ENCODE results near the gene PDE3A.
"Not testable (repeated sequence)": the region's sequence is repeated elsewhere in the genome, so short reads cannot be mapped to it uniquely, and the experiment has no call there.

The PDE3A gene

DNA sequence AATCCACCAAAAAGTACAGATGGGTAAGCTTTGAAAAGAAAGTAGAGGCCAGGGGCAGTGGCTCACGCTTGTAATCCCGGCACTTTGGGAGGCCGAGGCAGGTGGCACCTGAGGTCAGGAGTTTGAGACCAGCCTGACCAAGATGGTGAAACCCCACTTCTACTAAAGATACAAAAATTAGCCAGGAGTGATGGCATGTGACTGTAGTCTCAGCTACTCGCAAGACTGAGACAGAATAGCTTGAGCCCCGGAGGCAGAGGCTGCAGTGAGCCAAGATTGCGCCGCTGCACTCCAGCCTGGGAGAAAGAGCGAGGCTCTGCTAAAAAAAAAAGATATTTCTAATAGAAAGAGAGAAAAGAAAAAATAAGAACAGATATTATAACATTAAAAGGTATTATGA is 192.6 kb downstream of the PDE3A start:
- DNase-seq: no peak

DNA sequence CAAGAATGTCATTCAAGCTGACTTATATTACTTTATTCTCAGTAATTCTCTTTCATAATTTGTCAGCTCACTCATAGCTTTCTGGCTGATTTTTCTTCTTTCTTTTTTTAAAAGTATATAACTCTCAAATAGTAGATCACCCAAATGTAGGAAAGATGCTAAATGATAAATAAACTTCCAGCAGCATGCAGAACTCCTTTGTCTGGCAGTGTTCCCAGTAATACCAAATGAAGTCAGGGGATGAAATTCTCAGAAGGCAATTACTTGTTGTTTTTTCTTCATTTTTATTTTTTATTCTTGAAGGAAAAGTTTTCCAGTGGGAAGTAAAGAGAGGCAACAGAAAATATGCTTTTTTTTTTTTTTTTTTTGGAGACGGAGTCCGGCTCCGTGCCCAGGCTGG is 193.5 kb downstream of the PDE3A start:
- no peak for DNase-seq

DNA sequence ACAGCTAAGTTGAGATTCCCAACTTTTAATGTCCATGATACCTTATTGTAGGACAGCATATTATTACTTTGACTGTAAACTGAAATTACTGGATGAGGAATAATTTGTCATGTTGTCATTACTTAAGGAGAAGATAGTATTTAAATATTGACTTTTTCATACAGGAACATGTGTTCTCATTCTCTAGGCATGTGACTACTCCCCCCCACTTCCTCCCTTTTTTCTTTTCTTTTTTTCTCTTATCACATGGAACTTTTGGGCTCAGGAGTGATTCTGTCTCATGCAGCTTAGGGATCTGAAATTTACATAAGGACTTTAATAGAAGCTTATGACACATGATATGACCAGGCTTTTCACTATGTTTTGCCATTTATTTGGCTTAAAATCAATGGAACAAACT is 199.1 kb downstream of the PDE3A start:
- DNase-seq: no peak

DNA sequence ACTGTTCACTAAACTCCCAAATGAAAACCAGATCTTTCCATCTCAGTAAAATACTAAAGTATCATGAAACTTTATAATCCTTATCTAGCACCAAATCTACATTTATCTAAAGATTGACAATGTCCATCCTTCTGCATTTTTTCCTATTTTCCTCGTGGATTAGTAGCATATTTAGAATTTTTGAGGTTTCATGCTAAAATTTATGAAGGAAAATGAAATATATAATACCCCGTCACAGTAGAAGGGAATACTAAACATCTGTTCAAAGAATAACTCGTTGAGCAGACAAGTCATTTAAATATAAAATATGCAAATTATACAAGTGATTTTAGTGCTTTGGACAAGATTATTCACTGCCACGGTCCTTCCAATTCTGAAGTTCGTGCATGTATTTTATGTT is 204.1 kb downstream of the PDE3A start:
- no peak for DNase-seq

DNA sequence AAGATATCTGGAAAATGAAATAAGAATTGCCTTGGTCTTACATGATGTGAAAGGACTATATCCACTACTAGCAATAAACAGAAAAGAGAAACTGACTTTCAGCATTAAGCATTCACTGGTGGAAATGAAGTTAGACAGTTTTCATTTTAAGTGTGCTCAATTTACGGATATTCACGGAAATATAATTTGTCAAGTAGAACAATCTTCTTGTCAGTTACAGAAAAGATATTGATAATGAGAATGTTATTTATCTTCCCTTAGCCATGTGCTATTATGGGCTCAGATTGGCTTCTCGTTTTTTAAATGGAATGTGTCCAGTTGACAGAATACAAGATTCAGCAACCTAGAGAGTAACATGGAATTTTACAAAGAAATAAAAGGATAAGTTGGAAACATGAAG is 208.2 kb downstream of the PDE3A start:
- DNase-seq: no peak

DNA sequence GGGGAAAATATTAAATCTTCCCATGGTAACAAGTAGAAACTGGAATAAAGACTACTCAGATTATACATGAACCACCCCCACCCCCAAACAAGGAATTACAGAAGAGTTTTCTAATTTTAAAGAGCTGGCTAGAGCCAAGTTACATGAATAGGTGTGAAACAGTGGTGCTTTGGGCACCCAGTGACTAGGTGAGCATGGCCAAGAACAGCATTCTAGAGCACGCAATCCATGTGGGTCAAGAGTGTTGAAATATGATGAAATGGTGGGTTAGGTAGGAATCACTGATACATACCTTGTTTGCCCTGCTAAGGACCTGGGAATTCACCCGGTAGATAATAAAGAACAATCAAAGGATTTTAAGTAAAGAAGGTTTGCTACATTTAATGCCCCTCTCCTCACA is 208.7 kb downstream of the PDE3A start:
- no peak for DNase-seq

DNA sequence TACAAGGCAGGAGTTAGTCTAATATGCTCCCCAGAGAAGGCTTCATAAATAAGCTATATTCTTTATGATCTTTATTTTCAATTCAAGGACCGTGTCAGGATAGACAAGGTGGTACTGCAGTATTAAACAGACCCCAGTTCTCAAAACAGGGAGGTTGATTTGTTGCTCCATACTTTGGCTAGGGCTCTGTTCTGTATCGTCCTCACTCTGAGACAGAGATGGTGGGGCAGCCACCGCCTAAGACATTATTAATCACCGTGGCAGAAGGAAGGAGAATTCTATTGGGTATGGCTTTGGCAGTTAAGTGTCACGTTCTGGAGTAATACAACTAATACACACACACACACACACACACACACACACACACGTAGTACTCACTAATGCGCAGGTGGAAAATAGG is 209.8 kb downstream of the PDE3A start:
- no peak for DNase-seq

DNA sequence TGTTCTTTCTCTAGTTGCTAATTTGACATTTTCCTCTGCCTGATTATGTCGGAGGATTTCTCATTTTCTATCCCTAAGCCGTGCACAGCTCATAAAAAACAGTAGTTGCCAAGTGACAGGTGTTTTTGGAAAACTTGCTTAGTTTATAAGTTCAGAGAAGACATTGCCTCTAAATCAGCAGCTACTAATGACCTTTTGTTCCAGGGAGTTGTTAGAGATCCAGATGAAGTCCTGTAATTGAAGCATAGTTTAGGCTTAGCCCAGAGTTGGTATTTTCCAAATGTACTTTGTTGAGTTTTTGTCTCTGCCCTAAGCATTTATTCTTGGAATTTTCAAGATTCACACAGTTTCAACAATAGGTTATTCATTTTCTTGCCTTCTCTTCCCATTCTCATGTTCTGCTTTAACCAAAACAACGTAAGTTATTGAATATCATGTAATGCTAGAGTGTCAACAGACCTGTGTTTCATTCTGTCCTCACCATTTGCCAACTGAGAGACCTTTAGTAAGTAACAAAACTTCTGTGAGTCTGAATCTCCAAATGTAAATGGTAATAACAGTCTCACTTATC is 216.8 kb downstream of the PDE3A start:
- DNase-seq: no peak

DNA sequence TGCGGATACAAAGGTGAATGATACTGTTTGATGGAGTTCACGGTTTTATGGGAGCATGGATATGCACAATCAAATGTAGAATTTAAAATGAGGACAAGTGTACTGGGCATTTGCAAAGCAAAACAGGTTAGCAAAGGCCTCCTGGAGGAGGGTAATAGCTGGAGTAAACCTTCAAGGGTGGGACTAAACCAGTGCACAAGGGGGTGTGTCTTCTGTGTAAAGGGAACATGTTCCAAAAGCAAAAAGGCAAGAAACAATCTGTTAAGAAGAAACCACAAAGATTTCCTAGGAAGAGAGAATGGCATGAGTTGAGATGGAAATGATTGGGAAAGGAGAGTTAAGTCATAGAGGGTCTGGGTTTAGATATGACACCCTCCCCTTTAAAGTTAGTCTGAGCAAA is 217.6 kb downstream of the PDE3A start:
- no peak for DNase-seq

DNA sequence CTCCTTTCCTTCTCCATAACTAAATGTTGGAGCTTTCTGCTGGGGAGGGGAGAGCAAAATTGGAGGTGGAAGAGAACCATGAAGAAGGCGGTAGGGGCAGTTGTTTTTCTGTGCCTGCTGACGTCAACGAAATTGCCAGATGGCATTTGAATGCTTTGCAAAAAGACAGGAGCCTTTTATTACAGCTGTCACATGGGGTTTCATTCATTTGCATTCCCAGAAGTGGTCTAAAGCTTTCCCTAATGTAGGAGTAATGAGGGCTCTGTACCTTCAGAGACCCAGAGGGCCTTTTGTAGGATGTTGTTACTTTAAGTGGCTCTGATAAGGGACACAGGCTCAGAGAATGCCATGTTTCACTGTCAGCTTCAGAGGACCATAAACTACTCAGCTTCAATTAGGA is 219.7 kb downstream of the PDE3A start:
- DNase-seq: no peak

DNA sequence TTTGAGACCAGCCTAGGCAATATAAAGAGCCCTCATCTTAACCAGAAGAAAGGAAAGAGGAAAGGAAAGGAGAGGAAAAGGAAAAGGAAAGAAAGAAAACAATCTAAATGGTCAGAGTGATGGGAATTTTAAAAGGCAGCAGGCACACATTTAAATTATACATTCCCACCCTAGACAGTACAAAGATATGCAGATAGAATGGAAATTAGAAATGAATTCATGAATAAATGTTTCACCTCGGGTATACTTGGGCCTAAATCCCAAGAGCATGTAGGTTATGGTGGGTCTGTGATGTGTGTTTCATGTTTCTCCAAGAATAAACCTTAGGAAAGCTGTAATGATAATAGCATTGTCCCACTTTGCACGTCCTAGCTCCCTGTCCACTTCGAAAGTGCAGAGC is 222.2 kb downstream of the PDE3A start:
- DNase-seq: no peak

DNA sequence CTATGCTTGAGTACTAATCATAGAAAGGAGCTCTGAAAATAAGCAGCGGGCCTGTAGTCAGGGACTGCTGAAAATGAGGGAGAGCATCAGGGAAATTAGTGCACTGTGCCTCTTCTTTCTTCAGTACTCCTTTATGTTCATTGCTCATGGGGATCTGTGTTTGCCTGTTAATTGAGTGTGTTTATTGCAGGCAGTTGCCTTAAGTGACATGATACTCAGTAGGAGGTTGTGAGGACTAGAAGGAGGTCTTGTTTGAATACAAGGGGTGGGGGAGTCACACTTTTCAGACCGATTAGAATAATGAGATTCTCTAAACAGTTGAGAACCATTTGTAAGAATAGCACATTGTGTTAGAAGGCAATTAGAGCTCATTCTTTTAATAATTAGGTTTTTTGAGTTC is 224.2 kb downstream of the PDE3A start:
- DNase-seq: no peak

DNA sequence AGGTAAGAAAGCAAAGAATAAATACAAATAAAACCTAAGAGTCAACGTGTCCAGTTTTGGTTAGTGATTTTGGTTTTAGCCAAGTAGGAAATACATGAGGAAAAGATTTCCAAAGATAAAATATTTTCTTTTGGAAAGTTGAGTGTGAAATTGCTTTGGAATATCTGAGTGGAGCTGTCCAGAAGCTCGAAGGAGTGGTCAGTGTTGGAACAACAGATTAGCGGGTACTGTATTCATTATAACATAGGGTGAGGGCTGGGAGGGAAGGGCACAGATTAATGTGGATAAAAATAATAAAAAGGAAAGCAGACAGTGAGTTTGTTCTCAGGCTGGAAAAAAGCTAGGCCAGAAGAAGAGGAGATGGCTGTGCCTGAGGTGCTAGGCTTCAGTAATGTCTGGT is 225.3 kb downstream of the PDE3A start:
- DNase-seq: no peak

DNA sequence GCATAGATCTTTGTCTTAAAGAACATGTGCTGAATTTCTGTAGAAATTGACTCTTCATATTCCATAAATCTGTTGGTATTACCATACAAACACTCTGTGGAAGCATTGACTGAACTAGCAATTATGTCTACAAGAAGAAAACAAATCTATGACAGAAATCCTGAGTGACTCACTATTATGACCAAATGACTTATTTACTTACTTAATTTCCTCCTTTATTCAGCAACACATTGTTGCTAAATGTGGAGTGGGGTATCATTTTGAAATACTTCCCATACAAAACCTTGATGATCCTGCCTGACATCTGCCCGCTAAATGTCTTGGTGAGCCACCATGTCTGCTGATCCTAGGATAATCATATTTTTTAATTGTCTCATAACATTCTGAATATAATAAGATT is 227.7 kb downstream of the PDE3A start:
- no peak for DNase-seq

DNA sequence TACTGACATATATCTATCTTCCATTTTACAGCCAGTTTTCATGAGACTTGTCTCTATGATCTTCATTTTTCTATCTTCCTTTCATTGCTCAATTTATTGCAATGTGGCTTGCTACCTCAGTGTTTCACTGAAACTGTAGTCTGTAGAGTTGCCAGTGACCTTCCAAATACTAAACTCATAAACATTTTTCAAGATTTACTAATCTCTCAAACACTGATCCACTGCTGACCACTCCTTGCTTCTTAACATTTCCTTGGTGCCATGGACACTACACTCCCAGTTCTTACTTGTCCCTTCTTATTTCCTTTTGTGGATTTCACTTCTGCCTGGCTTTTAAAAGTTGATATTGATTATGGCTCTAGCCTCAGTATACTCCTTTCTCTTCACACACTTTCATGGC is 231.4 kb downstream of the PDE3A start:
- no peak for DNase-seq

DNA sequence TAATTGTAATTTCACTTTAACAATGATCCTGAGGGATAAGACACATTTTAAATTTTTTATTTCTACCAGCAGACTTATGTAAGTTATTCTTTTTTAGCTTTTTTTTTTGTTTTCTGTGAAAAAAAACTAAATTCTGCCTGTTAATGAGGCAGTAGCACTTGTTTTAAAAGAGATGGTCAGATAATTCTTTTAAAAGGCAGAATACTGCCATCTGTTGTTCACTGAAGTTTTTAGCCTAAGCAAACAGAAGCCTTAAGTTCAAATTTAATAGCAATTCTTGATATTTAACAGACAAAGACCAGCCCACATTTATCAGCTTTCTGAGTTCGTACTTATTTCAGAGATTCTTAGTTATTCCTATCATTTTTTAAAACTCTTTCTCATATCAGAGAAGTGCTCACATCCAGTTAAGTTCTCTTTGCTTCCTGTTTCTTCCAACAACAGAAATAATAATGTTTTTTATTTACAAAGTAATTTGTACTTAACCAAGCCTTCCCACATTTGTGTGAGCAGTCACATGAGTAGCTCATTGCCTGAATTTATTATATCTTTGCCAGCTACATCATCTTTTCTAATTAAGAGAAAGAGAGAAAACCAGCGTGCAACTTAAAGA is 233.4 kb downstream of the PDE3A start:
- DNase-seq: peak; percentile 25

DNA sequence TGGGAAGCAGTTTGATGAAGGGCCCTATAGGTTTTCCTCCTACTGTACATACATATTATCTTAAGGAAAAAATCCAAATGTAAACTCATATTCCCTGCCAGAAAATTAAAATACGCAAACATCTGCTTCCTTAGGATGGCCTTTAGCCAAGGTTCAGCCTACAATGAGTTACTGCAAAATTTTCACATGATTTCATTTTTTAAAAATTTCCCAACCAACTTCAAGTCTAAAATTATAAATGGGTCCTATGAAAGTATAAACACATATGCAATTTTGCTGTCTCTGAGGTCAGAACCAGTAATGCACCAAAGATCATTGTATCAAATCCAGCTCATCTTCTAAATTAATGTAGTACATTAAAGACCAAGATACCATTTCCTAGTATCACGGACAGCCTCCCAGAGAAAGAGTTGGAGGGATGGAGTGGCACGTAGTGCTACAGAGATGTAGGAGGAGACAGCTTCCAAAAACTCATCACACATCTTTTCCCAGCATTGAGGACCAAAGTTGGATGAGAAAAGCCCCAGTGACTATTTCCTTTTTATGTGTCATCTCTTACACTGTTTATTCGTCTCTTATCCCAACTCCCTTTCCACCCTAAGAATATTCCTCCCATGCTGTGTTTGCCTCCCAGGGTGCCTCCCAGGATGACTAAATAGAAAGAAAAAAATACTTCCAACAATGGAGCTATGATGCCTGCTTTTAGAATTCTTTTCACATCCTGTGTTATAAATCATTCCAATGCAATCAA is 234.5 kb downstream of the PDE3A start:
- no peak for DNase-seq

DNA sequence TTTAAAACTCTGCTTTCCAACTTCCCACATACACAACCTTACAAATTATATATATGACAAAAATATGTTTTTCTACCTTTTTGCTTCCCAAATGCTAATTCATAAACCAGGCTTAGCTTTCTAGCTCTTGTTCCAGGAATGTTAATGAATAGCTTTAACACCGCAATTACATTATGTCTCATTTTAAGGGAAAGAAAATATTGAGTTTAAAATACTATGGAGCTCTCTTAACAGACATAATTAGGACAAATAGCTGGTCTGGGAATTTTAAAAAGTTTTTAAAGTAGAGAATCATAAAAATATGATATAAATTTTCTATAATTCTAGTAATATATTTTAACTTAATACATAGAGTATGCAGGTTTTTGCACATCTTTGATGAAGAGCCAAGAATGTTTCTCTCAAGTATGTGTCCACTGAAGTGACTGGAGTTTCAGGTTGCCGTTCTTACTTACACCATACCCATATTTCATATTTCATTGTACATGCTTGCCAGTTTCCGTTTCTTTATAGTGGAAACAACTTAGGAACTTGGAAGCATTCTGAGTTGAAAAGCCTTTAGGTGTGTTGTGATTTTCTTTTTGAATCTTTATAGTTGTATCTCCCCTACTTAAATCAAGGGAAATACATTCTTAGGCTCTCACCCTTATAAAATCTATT is 236.2 kb downstream of the PDE3A start:
- no peak for DNase-seq

DNA sequence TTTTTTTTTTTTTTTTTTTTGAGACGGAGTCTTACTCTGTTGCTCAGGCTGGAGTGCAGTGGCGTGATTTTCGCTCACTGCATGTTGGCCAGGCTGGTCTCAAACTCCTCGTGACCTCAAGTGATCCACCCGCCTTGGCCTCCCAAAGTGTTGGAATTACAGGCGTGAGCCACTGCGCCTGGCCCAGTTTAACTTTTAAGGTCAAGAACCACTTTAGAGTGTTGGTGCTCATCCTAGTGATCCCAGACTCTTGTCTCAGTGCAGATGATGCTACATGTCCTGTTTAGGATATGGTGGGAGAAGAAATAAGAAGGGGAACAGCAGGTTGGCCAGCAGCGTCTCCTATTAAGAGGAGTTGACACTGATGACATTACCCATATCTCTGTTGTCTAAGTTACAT is 246.7 kb downstream of the PDE3A start:
- not testable (repeated sequence) for DNase-seq

DNA sequence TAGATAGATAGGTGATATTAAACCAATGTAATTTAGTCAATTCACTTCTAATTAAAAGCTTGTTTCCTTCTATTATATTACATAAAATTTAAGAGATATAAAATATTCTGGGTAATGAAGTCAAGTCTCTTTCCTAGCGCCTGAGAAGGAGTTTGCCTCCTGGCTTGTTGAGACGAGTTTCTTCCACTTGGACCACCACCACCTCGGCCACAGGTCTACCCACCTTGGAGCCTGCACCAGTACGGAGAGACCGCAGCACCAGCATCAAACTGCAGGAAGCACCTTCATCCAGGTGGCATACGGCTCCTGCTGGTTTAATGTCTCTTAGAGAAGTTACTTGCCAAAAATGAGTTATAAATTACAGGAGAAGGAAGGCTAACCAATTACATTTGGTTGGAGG is 247.8 kb downstream of the PDE3A start:
- no peak for DNase-seq

DNA sequence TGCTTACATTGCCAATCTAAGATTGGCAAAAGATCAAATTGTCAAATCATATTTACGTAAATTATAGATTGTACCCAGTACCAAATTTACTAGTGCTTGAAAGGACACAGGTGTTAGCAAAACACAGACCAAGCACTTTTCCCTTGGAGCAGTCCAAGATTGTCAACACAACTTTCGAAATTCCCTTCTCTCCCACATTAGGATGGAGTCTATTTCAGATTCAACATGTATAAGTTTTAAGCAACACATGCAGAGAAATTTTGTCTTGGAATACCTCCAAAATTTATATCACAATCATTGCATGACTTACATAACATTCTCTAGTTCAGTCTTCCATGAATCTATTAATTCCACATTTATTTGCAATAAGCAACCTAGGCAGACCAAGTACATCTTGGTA is 251.9 kb downstream of the PDE3A start:
- DNase-seq: no peak

DNA sequence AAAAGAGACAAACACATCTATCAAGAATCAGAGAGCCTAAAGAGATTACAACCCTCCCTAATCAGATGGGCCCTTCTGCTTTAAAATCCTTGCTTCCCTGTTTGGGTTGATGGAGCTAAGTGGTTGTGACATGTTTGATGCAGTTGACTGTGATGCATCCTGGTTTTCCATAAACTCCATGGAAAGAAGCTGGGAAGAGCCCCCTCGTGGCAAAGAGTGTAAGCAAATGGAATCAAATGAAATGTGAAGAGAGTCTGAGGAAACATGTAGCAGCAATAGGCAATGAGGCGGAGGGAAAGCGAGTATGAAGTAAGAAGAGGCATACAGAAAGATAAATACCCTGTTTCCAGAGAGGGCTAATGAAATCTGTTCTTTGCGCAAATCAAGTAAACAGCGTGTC is 256.4 kb downstream of the PDE3A start:
- DNase-seq: no peak

DNA sequence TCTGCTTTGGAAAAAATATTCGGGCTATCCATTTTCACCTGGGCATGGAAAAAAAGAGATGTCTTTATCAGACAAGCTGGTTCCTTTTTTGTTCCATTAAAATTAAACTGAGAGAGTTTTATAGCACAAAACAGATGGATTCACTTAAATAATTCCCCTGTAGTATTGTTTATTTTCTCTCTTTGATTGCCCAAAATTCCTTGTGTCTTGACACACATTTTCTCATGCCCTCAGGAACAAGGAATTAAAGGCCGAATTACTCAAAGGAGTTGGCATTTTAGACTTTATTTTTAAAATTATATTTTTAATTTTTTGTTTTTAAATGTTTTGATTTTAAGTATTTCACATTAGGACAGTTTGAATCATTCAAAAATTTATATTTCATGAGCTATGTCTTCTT is 257.2 kb downstream of the PDE3A start:
- no peak for DNase-seq

DNA sequence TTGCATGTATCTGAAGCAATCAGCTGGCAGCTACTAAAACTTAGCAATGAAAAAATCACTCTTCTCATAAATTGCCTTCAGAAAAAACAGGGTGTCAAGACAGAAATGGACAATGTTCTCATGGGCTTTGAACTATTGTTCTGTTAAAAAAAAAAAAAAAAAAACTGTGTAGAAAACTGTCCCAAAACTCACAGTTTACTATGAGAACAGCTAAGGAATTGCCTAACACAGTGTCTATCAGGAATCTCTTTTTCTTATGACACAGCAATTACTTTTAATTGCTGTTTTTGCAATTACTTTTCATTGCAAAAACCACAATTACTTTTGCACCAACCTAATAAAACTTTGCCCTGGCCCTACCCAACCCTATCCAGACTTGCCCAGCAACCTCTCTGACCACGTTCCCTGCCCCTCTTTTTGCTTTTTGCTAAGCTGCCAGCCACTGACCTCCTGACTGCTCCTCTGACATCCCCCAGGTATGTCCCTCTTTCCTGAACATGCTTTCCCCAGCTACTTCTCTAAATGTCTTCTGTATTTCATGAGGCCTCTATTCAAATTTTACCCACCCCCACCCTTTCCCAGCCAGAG is 258.8 kb downstream of the PDE3A start:
- no peak for DNase-seq

Measured in NCI-H748 treated with DMSO at 0.1 percent for 48 hours (cell line).